A549 treated with ZK216348 at 1 μM for 4 hours (cell line): ENCODE results near the gene TOMM70. TPM values are rescaled to one million over a fixed set of nuclear protein-coding genes. Genes with fewer than 3 reads are reported as not detected.

Experiments used
- total RNA-seq: library from RNA; stranded (reverse); fragments of 200-300 nt; extraction: Qiagen RNA extraction; gene quantifications from 5 replicates; pipeline ENCODE4 v1.2.3, GENCODE V29; 2022; ENCODE audit warnings: low read depth

TOMM70 gene
- total RNA-seq, result 38.7 to 63.6 TPM (median 46.8 TPM) in 5 replicates

DNA sequence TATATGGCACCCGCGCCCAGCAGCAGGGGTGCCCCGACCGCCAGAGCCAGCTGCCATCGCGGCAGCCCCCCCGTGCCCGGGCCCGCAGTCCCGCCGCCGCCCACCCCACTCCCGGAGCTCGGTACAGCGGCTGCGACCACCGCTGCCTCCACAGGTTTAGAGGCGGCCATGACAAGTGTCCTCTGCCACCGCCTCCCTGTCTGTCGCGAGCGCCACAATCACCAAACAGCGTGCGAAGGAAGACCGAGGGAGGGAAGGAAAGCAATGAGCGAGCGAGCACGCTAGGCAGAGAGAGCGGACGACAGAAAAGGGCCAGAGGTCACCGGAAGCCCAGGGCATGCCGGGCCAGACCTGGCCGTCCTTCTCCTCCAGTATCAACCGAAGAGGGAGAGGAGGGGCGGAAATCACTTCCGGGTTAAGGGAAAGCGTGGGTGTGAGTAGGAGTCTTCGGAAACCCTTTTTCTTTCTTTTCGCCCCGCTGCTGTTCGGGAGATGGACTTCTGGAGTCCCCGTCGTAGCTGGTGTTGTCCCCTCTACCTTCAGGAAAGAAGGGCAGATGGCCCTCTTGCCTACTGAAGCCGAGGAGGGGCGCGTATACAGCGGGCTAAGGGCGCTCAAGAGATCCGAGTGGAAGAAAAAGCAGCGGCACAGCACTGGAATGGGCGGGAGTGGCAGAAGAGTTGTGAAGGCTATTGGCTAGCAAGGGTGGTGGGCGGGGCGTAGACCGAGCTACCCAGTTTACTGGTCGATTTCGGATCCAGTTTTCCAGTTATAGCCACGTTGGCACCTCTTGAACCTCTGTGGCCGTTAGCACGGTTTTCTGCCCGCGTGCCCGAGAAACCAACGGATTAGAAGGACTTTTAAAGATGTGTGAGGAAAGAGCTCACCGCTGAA lies at the start of gene TOMM70, which contains the start of gene LNP1:
TOMM70 (minus strand) TSS at position 310 of the 894 bp plus-strand sequence; CDS start at position 170, 140 bp downstream.
LNP1 (plus strand) TSS at position 760 of the 894 bp plus-strand sequence. CDS start 28,191 bp downstream, outside the sequence.

DNA sequence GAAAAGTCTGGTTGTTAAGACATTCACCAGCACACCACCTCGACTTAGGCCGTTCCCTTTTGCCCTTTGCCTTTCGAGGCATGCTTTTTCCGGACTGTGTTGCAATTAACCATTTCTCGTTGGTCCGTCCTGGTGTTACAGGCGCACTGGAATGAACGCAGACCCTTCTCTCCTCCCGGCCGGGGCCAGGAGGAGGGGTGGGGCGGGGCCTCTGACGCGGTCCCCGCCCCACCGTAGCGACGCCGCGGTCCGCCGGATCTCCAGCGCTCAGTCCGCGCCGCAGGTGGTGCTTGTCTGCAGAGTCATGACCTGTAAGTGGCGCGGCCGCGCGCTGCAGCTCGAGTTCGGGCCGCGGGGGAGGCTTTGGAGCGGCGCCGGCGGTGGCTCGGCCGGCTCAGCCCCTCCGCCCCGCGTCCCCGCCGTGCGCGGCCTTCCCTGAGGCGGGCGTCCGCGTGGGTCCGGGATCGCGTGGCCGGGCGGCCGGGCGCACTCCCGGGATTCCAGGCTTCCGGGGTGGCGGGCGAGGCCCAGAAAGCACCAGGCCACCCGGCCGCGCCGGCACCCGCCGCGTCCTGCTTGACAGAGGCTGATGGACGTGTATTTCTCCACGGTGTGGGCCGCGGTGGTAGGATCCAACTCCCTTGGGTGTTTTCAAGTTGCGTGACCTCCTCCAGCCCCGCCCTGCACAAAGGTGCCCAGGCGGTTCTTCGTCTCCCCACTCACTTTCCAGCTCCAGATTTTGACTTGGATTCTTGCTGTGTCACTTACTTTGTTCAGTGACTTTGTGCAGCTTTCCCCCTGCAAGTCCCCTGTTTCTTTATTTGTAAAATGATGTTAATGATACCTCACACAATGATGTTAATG lies 66.2 kb downstream of the TOMM70 start, which contains the start of gene NIT2:
NIT2 (plus strand) TSS at position 270 of the 864 bp plus-strand sequence; CDS start at position 305, 35 bp downstream.

Other genes with a start within 250 kb of the TOMM70 start
- gene TBC1D23, start 140.1 kb downstream of the TOMM70 start, total RNA-seq, result 8.1 to 15.0 TPM (median 12.8 TPM) in 5 replicates
- 74.4 to 96.6 TPM (median 91.4 TPM) in 5 replicates for gene NIT2, start 66.3 kb downstream of the TOMM70 start, total RNA-seq
- gene LNP1, start 450 bp upstream of the TOMM70 start, total RNA-seq, result 0.64 to 1.4 TPM (median 0.79 TPM) in 5 replicates
- gene TMEM45A, start 91.5 kb upstream of the TOMM70 start, total RNA-seq, result 2.0 to 4.0 TPM (median 2.7 TPM) in 5 replicates
- not detected in 5 replicates for gene ADGRG7, start 208.5 kb upstream of the TOMM70 start, total RNA-seq